Activated CD8-positive, alpha-beta memory T cell treated with anti-CD3 and anti-CD28 coated beads, Interleukin-2, amount 10 ng/mL, durations not matched to agents 7 days and 5 days (primary cell): ENCODE data around the gene SNTG2. TPM values are rescaled to one million over a fixed set of nuclear protein-coding genes. Genes with fewer than 3 reads are reported as not detected.
A peak's percentile ranks its signal among the peaks of the same experiment; 100 is the strongest.

Experiments used
- ATAC-seq: fragments of 150-1000 bp; cut with Tn5 transposase; one replicate; pipeline ENCODE4 v1.10.0; 2021; ENCODE audit warnings: moderate library complexity
- CTCF ChIA-PET: fragments of 350-600 bp; sonication (Branson Sonifier 250); formaldehyde crosslinking; loops from one replicate; lab custom pipeline; 2021; ENCODE audit warnings: antibody characterized with exemption; lab: Charles Lee
- DNase-seq: peaks from one replicate; pipeline ENCODE4 v3.0.0-alpha.2; 2020
- H3K27ac Mint-ChIP-seq: one replicate; pipeline ENCODE4 v1.8.0; 2021; ENCODE audit warnings: mild to moderate bottlenecking, mixed read lengths
- H3K27me3 Mint-ChIP-seq: one replicate; pipeline ENCODE4 v1.8.0; 2021; ENCODE audit warnings: mixed read lengths
- H3K36me3 Mint-ChIP-seq: one replicate; pipeline ENCODE4 v1.8.0; 2021; ENCODE audit warnings: mild to moderate bottlenecking, mixed read lengths
- H3K4me1 Mint-ChIP-seq: one replicate; pipeline ENCODE4 v1.8.0; 2021; ENCODE audit warnings: mixed read lengths
- H3K4me3 Mint-ChIP-seq: one replicate; pipeline ENCODE4 v1.8.0; 2021; ENCODE audit warnings: mild to moderate bottlenecking, moderate library complexity, mixed read lengths
- H3K9me3 Mint-ChIP-seq: one replicate; pipeline ENCODE4 v1.8.0; 2022; ENCODE audit warnings: low read depth, mixed read lengths
- total RNA-seq, 2 experiments: library from RNA; stranded (reverse); gene quantifications; one replicate each; pipeline ENCODE4 v1.2.3, GENCODE V29; 2021

The SNTG2 gene
- total RNA-seq, 2 experiments from 2014 or later, result 0.37 to 1.6 TPM

DNA sequence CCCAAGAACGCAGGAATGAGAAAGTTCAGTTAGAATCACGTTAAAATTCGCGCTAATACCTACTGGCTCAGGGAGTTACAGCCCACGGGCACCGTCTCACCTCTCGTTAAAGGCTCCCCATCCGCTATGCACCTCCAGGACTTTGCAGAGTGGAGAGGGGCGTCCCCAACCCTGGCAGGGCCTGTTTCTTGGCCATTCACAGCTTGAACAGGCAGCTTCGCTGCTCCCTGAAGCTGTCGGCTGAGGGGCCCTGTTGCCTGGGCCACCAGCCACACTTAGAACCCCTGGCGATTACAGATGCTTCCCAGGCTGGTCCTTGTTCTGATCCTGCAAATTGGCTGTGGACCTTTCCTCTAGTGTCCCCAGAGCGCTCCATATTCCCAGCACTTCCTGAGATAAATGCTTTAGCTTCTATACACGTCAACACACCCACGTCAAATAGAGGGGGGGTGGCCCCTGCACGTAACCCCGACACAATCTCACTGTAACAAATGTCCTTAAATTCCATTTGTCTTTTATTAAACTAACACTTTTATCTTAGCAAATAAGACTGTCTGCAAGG, 16.8 kb upstream of the SNTG2 start:
- ATAC-seq (no peak), DNase-seq (no peak)
- CTCF ChIA-PET, result no interaction called here
- H3K4me3 Mint-ChIP-seq, result no peak overlapping the region
- no peaks in the 10 kb centered on the region for H3K4me1 Mint-ChIP-seq
- H3K9me3 Mint-ChIP-seq, result no peaks in the 10 kb centered on the region
- H3K27me3 Mint-ChIP-seq, result no peaks in the 10 kb centered on the region
- H3K27ac Mint-ChIP-seq, result no peak overlapping the region
- no peaks in the 10 kb centered on the region for H3K36me3 Mint-ChIP-seq

- no peaks in the 10 kb centered on the region for H3K27me3 Mint-ChIP-seq
- H3K4me3 Mint-ChIP-seq, result no peak overlapping the region
- H3K9me3 Mint-ChIP-seq, result no peaks in the 10 kb centered on the region
- no peak overlapping the region for H3K27ac Mint-ChIP-seq
- ATAC-seq (no peak), DNase-seq (no peak)
- no peaks in the 10 kb centered on the region for H3K36me3 Mint-ChIP-seq
- H3K4me1 Mint-ChIP-seq, result no peaks in the 10 kb centered on the region
- CTCF ChIA-PET, result no interaction called here
Measured at GRCh38 chr2:937530-937929, 13.1 kb upstream of the SNTG2 start.

GRCh38 chr2:938181-939005, 12.3 kb upstream of the SNTG2 start:
- H3K27me3 Mint-ChIP-seq, result no peaks in the 10 kb centered on the region
- DNase-seq (no peak), ATAC-seq (no peak)
- H3K4me1 Mint-ChIP-seq, result no peaks in the 10 kb centered on the region
- no peak overlapping the region for H3K27ac Mint-ChIP-seq
- H3K4me3 Mint-ChIP-seq, result no peak overlapping the region
- H3K9me3 Mint-ChIP-seq, result no peaks in the 10 kb centered on the region
- no peaks in the 10 kb centered on the region for H3K36me3 Mint-ChIP-seq
- CTCF ChIA-PET, result no interaction called here

DNA sequence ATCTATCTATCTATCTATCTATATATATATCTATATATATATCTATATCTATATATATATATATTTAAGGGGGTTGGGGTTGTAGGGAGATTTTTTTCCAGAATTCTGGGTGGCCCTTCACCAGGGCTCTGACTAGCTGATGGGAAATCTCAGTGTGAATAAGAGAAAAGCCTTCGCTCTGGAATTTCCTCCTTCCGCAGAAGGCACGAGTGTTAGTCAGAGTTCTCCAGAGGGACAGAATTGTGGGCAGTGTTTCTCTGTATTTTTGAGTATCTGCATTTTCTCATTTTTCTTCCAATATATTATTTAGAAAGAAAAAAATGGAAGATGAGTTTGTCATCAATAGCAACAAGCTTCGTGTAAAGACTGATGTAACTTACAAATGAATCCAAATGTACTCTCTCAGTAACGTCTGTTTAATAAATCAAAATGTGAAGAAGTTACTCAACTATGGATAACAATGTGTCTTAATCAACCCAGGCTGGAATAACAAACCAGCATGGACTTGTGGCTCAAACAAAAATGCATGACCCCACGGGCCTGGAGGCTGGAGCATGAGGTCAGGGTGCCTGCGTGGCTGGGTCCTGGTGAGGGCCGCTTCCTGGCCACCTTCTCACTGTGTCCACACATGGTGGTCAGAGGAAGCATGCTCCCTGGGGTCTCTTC, 10.6 kb upstream of the SNTG2 start:
- Mint-ChIP-seq H3K27ac (no peak overlapping the region), H3K27me3 (peaks cover 5% of the 10 kb centered on the region), H3K36me3 (no peaks in the 10 kb centered on the region), H3K9me3 (peaks cover 3% of the 10 kb centered on the region), H3K4me1 (no peaks in the 10 kb centered on the region), H3K4me3 (no peak overlapping the region)
- no peak for ATAC-seq
- DNase-seq, result no peak
- CTCF ChIA-PET, result no interaction called here

DNA sequence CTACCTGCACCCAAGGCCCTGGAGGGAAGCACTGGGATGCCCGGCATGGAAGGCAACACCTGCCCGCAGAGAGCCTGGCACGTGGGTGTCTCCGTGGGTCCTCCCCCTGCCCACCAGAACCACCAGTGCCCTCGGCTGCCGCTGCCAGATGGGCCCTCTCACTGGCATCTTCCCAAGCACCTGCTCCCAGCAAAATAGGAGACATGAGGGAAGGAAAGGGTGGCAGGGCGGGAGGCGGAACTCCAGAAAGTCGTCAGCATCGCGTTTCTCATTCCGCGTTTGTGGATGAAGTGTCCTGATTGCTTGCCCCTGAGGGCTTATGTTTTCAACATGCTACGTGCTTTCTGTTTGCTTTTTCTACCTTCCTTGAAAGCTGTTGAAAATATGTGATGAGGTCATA, 8.8 kb upstream of the SNTG2 start:
- CTCF ChIA-PET, result no interaction called here
- ATAC-seq (no peak), DNase-seq (no peak)
- no peak overlapping the region for H3K4me3 Mint-ChIP-seq
- no peaks in the 10 kb centered on the region for H3K36me3 Mint-ChIP-seq
- peaks cover 3% of the 10 kb centered on the region for H3K9me3 Mint-ChIP-seq
- peaks cover 11% of the 10 kb centered on the region for H3K27me3 Mint-ChIP-seq
- H3K4me1 Mint-ChIP-seq, result peaks cover 11% of the 10 kb centered on the region
- no peak overlapping the region for H3K27ac Mint-ChIP-seq

GRCh38 chr2:942775-943460, 7.7 kb upstream of the SNTG2 start:
- Mint-ChIP-seq H3K4me3 (no peak overlapping the region), H3K27me3 (peaks cover 18% of the 10 kb centered on the region), H3K9me3 (peaks cover 3% of the 10 kb centered on the region), H3K36me3 (no peaks in the 10 kb centered on the region), H3K27ac (no peak overlapping the region), H3K4me1 (peaks cover 13% of the 10 kb centered on the region)
- DNase-seq (no peak), ATAC-seq (no peak)
- CTCF ChIA-PET, result no interaction called here

DNA sequence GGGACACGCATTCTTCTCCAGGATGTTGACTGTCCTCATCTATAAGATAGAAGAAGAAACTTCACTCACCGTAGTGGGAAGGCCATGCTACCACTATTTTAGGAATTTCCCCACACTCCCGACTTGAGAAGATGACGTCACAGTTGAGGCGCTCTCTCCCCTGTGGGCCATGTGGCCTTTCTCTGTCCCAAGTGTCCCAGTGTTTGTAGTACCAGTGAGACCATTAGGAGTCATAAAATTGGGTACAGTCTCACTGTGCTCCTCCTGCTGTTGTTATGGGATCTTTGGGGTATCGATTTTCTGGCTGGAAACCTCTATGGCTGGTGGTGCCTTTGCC, 7.2 kb upstream of the SNTG2 start:
- DNase-seq, result no peak
- no peak overlapping the region for H3K4me3 Mint-ChIP-seq

DNA sequence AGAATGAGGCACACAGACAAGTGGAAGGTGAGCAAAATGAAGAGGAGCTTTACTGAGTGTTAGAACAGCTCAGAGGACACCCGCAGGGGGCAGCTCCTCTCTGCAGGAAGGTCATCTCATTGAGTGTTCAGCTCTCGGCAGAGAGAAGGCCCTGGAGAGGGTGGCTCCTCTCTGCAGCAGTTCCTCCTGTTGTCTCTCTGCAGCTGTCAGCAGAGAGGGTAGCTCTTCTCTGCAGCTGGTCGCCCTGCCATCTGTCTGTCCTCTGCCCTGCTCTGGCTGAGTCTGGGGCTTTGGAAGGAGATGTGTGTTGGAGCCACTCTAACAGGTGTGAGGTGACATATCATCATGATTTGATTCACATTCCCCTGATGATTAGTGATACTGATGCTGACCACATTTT, 6.8 kb upstream of the SNTG2 start:
- H3K4me3 Mint-ChIP-seq, result no peak overlapping the region
- H3K4me1 Mint-ChIP-seq, result peaks cover 13% of the 10 kb centered on the region
- peaks cover 3% of the 10 kb centered on the region for H3K9me3 Mint-ChIP-seq
- no peaks in the 10 kb centered on the region for H3K36me3 Mint-ChIP-seq
- ATAC-seq (no peak), DNase-seq (no peak)
- peaks cover 22% of the 10 kb centered on the region for H3K27me3 Mint-ChIP-seq
- H3K27ac Mint-ChIP-seq, result no peak overlapping the region
- CTCF ChIA-PET, result no interaction called here

More for the DNA sequence above, 7.2 kb upstream of the SNTG2 start:
- Mint-ChIP-seq H3K4me1 (peaks cover 13% of the 10 kb centered on the region), H3K27ac (no peak overlapping the region), H3K27me3 (peaks cover 18% of the 10 kb centered on the region), H3K36me3 (no peaks in the 10 kb centered on the region), H3K9me3 (peaks cover 3% of the 10 kb centered on the region)
- CTCF ChIA-PET, result no interaction called here
- no peak for ATAC-seq

GRCh38 chr2:944693-945092, 6.0 kb upstream of the SNTG2 start:
- Mint-ChIP-seq H3K27ac (no peak overlapping the region), H3K27me3 (peaks cover 30% of the 10 kb centered on the region), H3K9me3 (peaks cover 3% of the 10 kb centered on the region), H3K4me1 (peaks cover 18% of the 10 kb centered on the region), H3K36me3 (no peaks in the 10 kb centered on the region), H3K4me3 (no peak overlapping the region)
- CTCF ChIA-PET, result no interaction called here
- no peak for DNase-seq
- ATAC-seq, result no peak

- Mint-ChIP-seq H3K27ac (no peak overlapping the region), H3K4me3 (no peak overlapping the region), H3K4me1 (peaks cover 19% of the 10 kb centered on the region), H3K27me3 (peaks cover 32% of the 10 kb centered on the region), H3K36me3 (no peaks in the 10 kb centered on the region), H3K9me3 (peaks cover 3% of the 10 kb centered on the region)
- CTCF ChIA-PET, result no interaction called here
- DNase-seq (no peak), ATAC-seq (no peak)
Measured at GRCh38 chr2:945104-945503, 5.5 kb upstream of the SNTG2 start.

- Mint-ChIP-seq H3K27ac (no peak overlapping the region), H3K4me1 (peaks cover 19% of the 10 kb centered on the region), H3K27me3 (peaks cover 32% of the 10 kb centered on the region), H3K9me3 (peaks cover 3% of the 10 kb centered on the region), H3K4me3 (peak overlapping the region; percentile 45), H3K36me3 (no peaks in the 10 kb centered on the region)
- ATAC-seq, result peak; percentile 34
- CTCF ChIA-PET, result no interaction called here
- no peak for DNase-seq
Measured at GRCh38 chr2:946073-946948, 4.3 kb upstream of the SNTG2 start.

GRCh38 chr2:949384-950079, 1.1 kb upstream of the SNTG2 start:
- H3K4me1 Mint-ChIP-seq, result peaks cover 19% of the 10 kb centered on the region
- no peak overlapping the region for H3K27ac Mint-ChIP-seq
- CTCF ChIA-PET, result interaction anchor here (1.4 kb wide), 1 partner anchor 191 kb away, joined by 4 read pairs; no protein-coding TSS in a partner anchor
- H3K36me3 Mint-ChIP-seq, result no peaks in the 10 kb centered on the region
- H3K27me3 Mint-ChIP-seq, result peaks cover 44% of the 10 kb centered on the region
- no peak for ATAC-seq
- peak overlapping the region; percentile 64 for H3K4me3 Mint-ChIP-seq
- H3K9me3 Mint-ChIP-seq, result peaks cover 3% of the 10 kb centered on the region
- no peak for DNase-seq
